ENCODE results near the gene SNAI1. TPM values are rescaled to one million over a fixed set of nuclear protein-coding genes. Genes with fewer than 3 reads are reported as not detected.

SNAI1 gene
- total and polyA plus RNA-seq, 12 donors: 0.28 to 13.2 (median 8.4) TPM

- intact Hi-C loops (cut with DNase I): no loop called here
Measured at GRCh38 chr20:49966861-49967260, 15.9 kb upstream of the SNAI1 start.

GRCh38 chr20:49969234-49969633 lies 13.5 kb upstream of the SNAI1 start:
- Histone ChIP-seq H3K9me3 (replicated peaks in 1 of 3) (no peaks in the 10 kb centered on the region), H3K27ac (no peak overlapping the region), H3K27me3 (no peaks in the 10 kb centered on the region), H3K4me3 (no peak overlapping the region), H3K36me3 (replicated peaks in 1 of 2) (no peaks in the 10 kb centered on the region), H3K4me1 (replicated peaks in 1 of 2) (no peaks in the 10 kb centered on the region)
- DNase-seq: no peak
- intact Hi-C loops (cut with DNase I): no loop called here
- TF ChIP-seq POLR2A (IDR thresholded peaks at IDR 0.05): no peak
- WGBS, 4 donors: 37 to 80% (median 60%) methylated on average over 3 of the region's 3 CpGs

More at GRCh38 chr20:49966861-49967260, 15.9 kb upstream of the SNAI1 start:
- Histone ChIP-seq H3K36me3 (replicated peaks in 1 of 2) (no peaks in the 10 kb centered on the region), H3K4me3 (no peak overlapping the region), H3K27ac (no peak overlapping the region), H3K27me3 (no peaks in the 10 kb centered on the region), H3K9me3 (replicated peaks in 1 of 3) (no peaks in the 10 kb centered on the region), H3K4me1 (replicated peaks in 1 of 2) (no peaks in the 10 kb centered on the region)
- 88 to 100% (median 97%) methylated on average over 2 of the region's 2 CpGs for WGBS, 4 donors
- no peak for TF ChIP-seq POLR2A (IDR thresholded peaks at IDR 0.05)
- no peak for TF ChIP-seq CTCF (IDR thresholded peaks at IDR 0.05)
- no peak for DNase-seq

- Histone ChIP-seq H3K4me1 (replicated peaks in 1 of 2) (no peaks in the 10 kb centered on the region), H3K27ac (no peak overlapping the region), H3K4me3 (no peak overlapping the region), H3K27me3 (no peaks in the 10 kb centered on the region), H3K36me3 (replicated peaks in 1 of 2) (no peaks in the 10 kb centered on the region), H3K9me3 (replicated peaks in 1 of 3) (no peaks in the 10 kb centered on the region)
- WGBS, 4 donors: 56 to 68% (median 61%) methylated on average over 5 of the region's 5 CpGs
- TF ChIP-seq POLR2A (IDR thresholded peaks at IDR 0.05): no peak
- no peak for TF ChIP-seq CTCF (IDR thresholded peaks at IDR 0.05)
- intact Hi-C loops (cut with DNase I): loop anchor here (10.0 kb wide), 1 partner anchor 205 kb away; no protein-coding TSS in a partner anchor
- DNase-seq: no peak
Measured at GRCh38 chr20:49969946-49970345, 12.8 kb upstream of the SNAI1 start.

GRCh38 chr20:49970498-49970897 lies 12.3 kb upstream of the SNAI1 start:
- no peak overlapping the region for H3K4me3 ChIP-seq
- H3K9me3 ChIP-seq (replicated peaks in 1 of 3): no peaks in the 10 kb centered on the region
- TF ChIP-seq POLR2A (IDR thresholded peaks at IDR 0.05): no peak
- no peak for TF ChIP-seq CTCF (IDR thresholded peaks at IDR 0.05)
- WGBS, 4 donors: 88 to 94% (median 91%) methylated on average over 7 to 8 of the region's 8 CpGs
- no peaks in the 10 kb centered on the region for H3K36me3 ChIP-seq (replicated peaks in 1 of 2)
- no peak overlapping the region for H3K27ac ChIP-seq
- H3K27me3 ChIP-seq: no peaks in the 10 kb centered on the region
- H3K4me1 ChIP-seq (replicated peaks in 1 of 2): no peaks in the 10 kb centered on the region
- no peak for DNase-seq
- intact Hi-C loops (cut with DNase I): loop anchor here (10.0 kb wide), 1 partner anchor 204 kb away; no protein-coding TSS in a partner anchor

GRCh38 chr20:49973981-49974380 lies 8.8 kb upstream of the SNAI1 start:
- 68 to 76% (median 74%) methylated on average over 4 of the region's 4 CpGs for WGBS, 4 donors

More at GRCh38 chr20:49973981-49974380, 8.8 kb upstream of the SNAI1 start:
- intact Hi-C loops (cut with DNase I): loop anchor here (10.0 kb wide), 1 partner anchor 201 kb away; no protein-coding TSS in a partner anchor
- H3K27me3 ChIP-seq: no peaks in the 10 kb centered on the region
- no peak for TF ChIP-seq CTCF (IDR thresholded peaks at IDR 0.05)
- no peak for TF ChIP-seq POLR2A (IDR thresholded peaks at IDR 0.05)
- H3K36me3 ChIP-seq (replicated peaks in 1 of 2): no peaks in the 10 kb centered on the region
- no peak overlapping the region for H3K27ac ChIP-seq
- DNase-seq: no peak
- no peak overlapping the region for H3K4me3 ChIP-seq
- no peaks in the 10 kb centered on the region for H3K9me3 ChIP-seq (replicated peaks in 1 of 3)
- peaks cover 0 to 3% of the 10 kb centered on the region in 2 donors for H3K4me1 ChIP-seq (replicated peaks in 1 of 2)
